Measurements from ENCODE around the gene GRIA1.

DNA sequence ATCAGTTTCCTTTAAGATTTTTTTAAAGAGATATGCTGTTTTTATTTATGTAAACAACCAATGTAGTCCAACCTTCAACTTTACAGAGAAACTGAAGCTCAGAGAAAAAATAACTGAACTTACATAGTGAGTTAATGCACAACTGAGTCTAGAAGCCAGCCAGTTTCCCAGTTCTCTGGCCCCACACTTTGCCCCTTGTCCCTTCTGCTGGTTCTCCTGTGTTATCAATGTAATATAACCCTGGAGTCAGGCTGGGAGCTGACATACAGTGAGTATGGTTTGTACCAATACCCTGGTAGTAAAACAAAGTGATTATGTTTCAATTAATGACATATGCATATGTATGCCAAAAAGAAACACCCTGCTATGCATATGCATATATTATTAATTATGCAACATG is 32.2 kb upstream of the GRIA1 start:
- TF ChIP-seq POLR2A (IDR thresholded peaks at IDR 0.05): no peak
- no peak for TF ChIP-seq POLR2AphosphoS5 (IDR thresholded peaks at IDR 0.05)
- TF ChIP-seq, protein P1, sequence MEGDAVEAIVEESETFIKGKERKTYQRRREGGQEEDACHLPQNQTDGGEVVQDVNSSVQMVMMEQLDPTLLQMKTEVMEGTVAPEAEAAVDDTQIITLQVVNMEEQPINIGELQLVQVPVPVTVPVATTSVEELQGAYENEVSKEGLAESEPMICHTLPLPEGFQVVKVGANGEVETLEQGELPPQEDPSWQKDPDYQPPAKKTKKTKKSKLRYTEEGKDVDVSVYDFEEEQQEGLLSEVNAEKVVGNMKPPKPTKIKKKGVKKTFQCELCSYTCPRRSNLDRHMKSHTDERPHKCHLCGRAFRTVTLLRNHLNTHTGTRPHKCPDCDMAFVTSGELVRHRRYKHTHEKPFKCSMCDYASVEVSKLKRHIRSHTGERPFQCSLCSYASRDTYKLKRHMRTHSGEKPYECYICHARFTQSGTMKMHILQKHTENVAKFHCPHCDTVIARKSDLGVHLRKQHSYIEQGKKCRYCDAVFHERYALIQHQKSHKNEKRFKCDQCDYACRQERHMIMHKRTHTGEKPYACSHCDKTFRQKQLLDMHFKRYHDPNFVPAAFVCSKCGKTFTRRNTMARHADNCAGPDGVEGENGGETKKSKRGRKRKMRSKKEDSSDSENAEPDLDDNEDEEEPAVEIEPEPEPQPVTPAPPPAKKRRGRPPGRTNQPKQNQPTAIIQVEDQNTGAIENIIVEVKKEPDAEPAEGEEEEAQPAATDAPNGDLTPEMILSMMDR (IDR thresholded peaks at IDR 0.05): no peak
